ENCODE data around the gene SLC6A3. TPM values are rescaled to one million over a fixed set of nuclear protein-coding genes. Genes with fewer than 3 reads are reported as not detected.

The SLC6A3 gene
- total and polyA plus RNA-seq, 2 donors (not counting 1 experiment from before 2014, with no cell fraction given) = 0.01 to 0.15 TPM

DNA sequence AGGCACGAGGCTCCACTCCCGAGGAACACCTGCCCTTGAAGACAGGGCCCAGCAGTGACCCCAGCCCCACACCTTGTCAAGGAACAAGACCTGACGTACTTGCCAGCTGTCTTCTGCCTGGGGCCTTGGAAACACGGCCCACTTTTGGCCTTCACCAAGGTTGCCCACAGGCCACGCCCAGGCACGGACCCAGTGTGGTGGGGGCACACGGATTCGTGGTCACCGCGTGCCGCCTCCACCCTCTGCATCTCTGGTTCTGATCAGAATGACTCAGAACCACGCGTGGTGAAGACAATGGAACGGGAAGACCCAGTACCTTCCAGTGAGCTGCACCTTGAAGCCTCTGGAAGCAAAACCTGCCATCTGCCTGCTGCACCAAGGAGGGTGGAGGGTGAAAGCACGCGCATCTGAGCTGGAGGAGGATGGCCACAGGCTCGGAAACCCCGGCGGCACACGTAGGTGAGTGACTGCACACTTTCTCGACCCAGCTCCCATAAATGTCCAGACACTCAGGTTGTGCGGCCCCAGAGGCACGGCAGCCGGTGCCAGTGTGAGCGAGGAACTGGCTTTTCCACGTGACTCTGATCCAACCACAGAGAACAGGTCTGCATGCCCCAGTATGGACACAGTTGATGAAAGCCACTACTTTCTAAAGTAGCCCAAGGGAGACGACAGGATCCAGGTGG, 42.0 kb upstream of the SLC6A3 start:
- H3K9me3 Mint-ChIP-seq (ENCODE audit: insufficient read depth) = no peaks in the 10 kb centered on the region
- POLR2A ChIA-PET = interaction anchor here (0.8 to 1.5 kb wide), 4 partner anchors 8 to 16 kb away, joined by 3 to 4 read pairs (median 4); no protein-coding TSS in a partner anchor
- Histone ChIP-seq H3K27me3 (replicated peaks in 1 of 4; ENCODE audit: control extremely low read depth in 1 of 4, control insufficient read depth in 3 of 4, insufficient read depth in 4 of 4, low read length in 3 of 4) (no peaks in the 10 kb centered on the region), H3K4me2 (replicated peaks; ENCODE audit: low read depth, low read length, poor library complexity, severe bottlenecking) (peak overlapping the region; percentile 63), H4K20me1 (ENCODE audit: control insufficient read depth, insufficient read depth, low read length, poor library complexity, severe bottlenecking) (no peaks in the 10 kb centered on the region), H3K27ac (ENCODE audit: low read length in 2 of 2) (peak overlapping the region; percentile 87 to 96), H2AFZ (ENCODE audit: insufficient read depth, low read depth, low read length, poor library complexity, severe bottlenecking) (no peak overlapping the region), H3K4me3 (ENCODE audit: control extremely low read depth in 1 of 5, extremely low read depth in 1 of 5, insufficient read depth in 1 of 5, low read depth in 2 of 5, low read length in 4 of 5) (no peak overlapping the region), H3K9me3 (ENCODE audit: control extremely low read depth in 1 of 3, control insufficient read depth in 2 of 3, insufficient read depth in 1 of 3, low read length in 2 of 3) (peaks cover 0 to 6% (median 0%) of the 10 kb centered on the region in 3 donors), H3K36me3 (replicated peaks in 1 of 2; ENCODE audit: control extremely low read depth in 1 of 2, control insufficient read depth in 1 of 2, extremely low read depth in 1 of 2, insufficient read depth in 2 of 2, low read length in 1 of 2) (peaks cover 0 to 56% of the 10 kb centered on the region in 2 experiments), H3K79me2 (ENCODE audit: control insufficient read depth, insufficient read depth, low read length) (peaks cover 83% of the 10 kb centered on the region), H3K4me1 (ENCODE audit: control insufficient read depth in 2 of 2, insufficient read depth in 2 of 2, low read length in 2 of 2) (peaks cover 76 to 96% of the 10 kb centered on the region in 2 donors), H3K9ac (ENCODE audit: low read length) (no peak overlapping the region)
- no peaks in the 10 kb centered on the region for H3K27me3 Mint-ChIP-seq
- CTCF ChIA-PET = interaction anchor here (1.1 to 2.0 kb wide), 5 partner anchors 10 to 48 kb away, joined by 3 to 7 read pairs (median 4); no protein-coding TSS in a partner anchor
- intact Hi-C loops (cut with micrococcal nuclease) = loop anchor here (5.0 to 10.0 kb wide), 2 partner anchors 35 to 142 kb away; partner anchors contain the start of genes CLPTM1L and LPCAT1
- 77% methylated on average over 27 of the region's 27 CpGs for WGBS (ENCODE audit: insufficient coverage)
- peak overlapping the region; percentile 41 for H3K4me3 Mint-ChIP-seq
- peak overlapping the region; percentile 98 for H3K27ac Mint-ChIP-seq
- peaks cover 91% of the 10 kb centered on the region for H3K4me1 Mint-ChIP-seq
- no peak for TF ChIP-seq EZH2 (IDR thresholded peaks at IDR 0.05; ENCODE audit: borderline replicate concordance, insufficient read depth, low read depth, low read length, poor library complexity, severe bottlenecking)
- TF ChIP-seq CTCF (IDR thresholded peaks at IDR 0.05) = no peak
- ATAC-seq (ENCODE audit: low read depth) = no peak
- no peak for DNase-seq

DNA sequence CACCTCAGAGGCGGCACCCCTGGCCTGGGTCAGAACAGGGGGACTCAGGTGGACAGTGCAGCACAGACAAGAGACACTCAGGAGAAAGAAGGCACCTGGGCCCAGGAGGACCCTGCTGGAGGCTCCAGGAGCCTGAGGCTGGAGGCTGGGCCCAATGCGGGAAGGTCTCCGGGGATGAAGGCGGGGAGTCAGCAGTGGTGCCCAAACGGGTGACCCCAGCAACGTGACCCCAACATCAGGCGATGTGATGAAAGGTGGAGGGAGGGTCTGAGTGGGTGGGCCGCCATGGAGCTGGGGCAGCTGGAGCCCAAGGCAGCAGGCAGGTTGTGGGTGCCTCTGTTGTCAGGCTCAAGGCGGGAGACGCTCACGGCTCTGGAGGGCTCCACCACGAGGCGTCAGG, 41.0 kb upstream of the SLC6A3 start:
- Histone ChIP-seq H2AFZ (ENCODE audit: insufficient read depth, low read depth, low read length, poor library complexity, severe bottlenecking) (no peak overlapping the region), H4K20me1 (ENCODE audit: control insufficient read depth, insufficient read depth, low read length, poor library complexity, severe bottlenecking) (no peaks in the 10 kb centered on the region), H3K79me2 (ENCODE audit: control insufficient read depth, insufficient read depth, low read length) (peaks cover 83% of the 10 kb centered on the region), H3K27me3 (replicated peaks in 1 of 4; ENCODE audit: control extremely low read depth in 1 of 4, control insufficient read depth in 3 of 4, insufficient read depth in 4 of 4, low read length in 3 of 4) (no peaks in the 10 kb centered on the region), H3K4me2 (replicated peaks; ENCODE audit: low read depth, low read length, poor library complexity, severe bottlenecking) (peak overlapping the region; percentile 85), H3K27ac (ENCODE audit: low read length in 2 of 2) (peak overlapping the region; percentile 96), H3K4me1 (ENCODE audit: control insufficient read depth in 2 of 2, insufficient read depth in 2 of 2, low read length in 2 of 2) (peaks cover 82 to 97% of the 10 kb centered on the region in 2 donors), H3K4me3 (ENCODE audit: control extremely low read depth in 1 of 5, extremely low read depth in 1 of 5, insufficient read depth in 1 of 5, low read depth in 2 of 5, low read length in 4 of 5) (no peak overlapping the region), H3K36me3 (replicated peaks in 1 of 2; ENCODE audit: control extremely low read depth in 1 of 2, control insufficient read depth in 1 of 2, extremely low read depth in 1 of 2, insufficient read depth in 2 of 2, low read length in 1 of 2) (peaks cover 0 to 53% of the 10 kb centered on the region in 2 experiments), H3K9me3 (ENCODE audit: control extremely low read depth in 1 of 3, control insufficient read depth in 2 of 3, insufficient read depth in 1 of 3, low read length in 2 of 3) (peaks cover 0 to 6% (median 0%) of the 10 kb centered on the region in 3 donors), H3K9ac (ENCODE audit: low read length) (no peak overlapping the region)
- Mint-ChIP-seq H3K27ac (peak overlapping the region; percentile 98), H3K27me3 (no peaks in the 10 kb centered on the region), H3K4me1 (peaks cover 91% of the 10 kb centered on the region), H3K9me3 (ENCODE audit: insufficient read depth) (no peaks in the 10 kb centered on the region), H3K4me3 (peak overlapping the region; percentile 32)
- ATAC-seq (ENCODE audit: low read depth) (no peak), DNase-seq (no peak)
- TF ChIP-seq EZH2 (IDR thresholded peaks at IDR 0.05; ENCODE audit: borderline replicate concordance, insufficient read depth, low read depth, low read length, poor library complexity, severe bottlenecking) (no peak), CTCF (IDR thresholded peaks at IDR 0.05) (no peak)
- intact Hi-C loops (cut with micrococcal nuclease) = loop anchor here (5.0 to 10.0 kb wide), 2 partner anchors 36 to 141 kb away; partner anchors contain the start of genes CLPTM1L and LPCAT1
- WGBS (ENCODE audit: insufficient coverage) = 96% methylated on average over 13 of the region's 13 CpGs
- CTCF ChIA-PET = interaction anchor here (1.1 to 2.0 kb wide), 6 partner anchors 16 to 49 kb away, joined by 3 to 7 read pairs (median 4); partner anchors contain the start of gene LPCAT1
- POLR2A ChIA-PET = interaction anchor here (0.8 to 4.9 kb wide), 7 partner anchors 9 to 165 kb away, joined by 3 to 36 read pairs (median 4); no protein-coding TSS in a partner anchor

Measured in B cell (primary cell).